Esophagus squamous epithelium (tissue), 4 donors: ENCODE data around the gene DHRS13.

Experiments
- POLR2A ChIP-seq, 4 donors: fragments of 450-650 bp; IDR thresholded peaks; one replicate each; pipeline ENCODE4 v1.6.1; 2017; ENCODE audit warnings: antibody characterized with exemption in 4 of 4, mild to moderate bottlenecking in 4 of 4, moderate library complexity in 3 of 4
- TF ChIP-seq, protein P1 (sequence below), 6 experiments: fragments of 450-650 bp in 4 of 6; fragments of 200-600 bp in 2 of 6; sonication (generic) in 2 of 6; IDR thresholded peaks; one replicate each; pipeline ENCODE4 v1.5.1; 2016 to 2019; ENCODE audit warnings: antibody characterized with exemption in 6 of 6, mild to moderate bottlenecking in 4 of 6, moderate library complexity in 4 of 6

DNA sequence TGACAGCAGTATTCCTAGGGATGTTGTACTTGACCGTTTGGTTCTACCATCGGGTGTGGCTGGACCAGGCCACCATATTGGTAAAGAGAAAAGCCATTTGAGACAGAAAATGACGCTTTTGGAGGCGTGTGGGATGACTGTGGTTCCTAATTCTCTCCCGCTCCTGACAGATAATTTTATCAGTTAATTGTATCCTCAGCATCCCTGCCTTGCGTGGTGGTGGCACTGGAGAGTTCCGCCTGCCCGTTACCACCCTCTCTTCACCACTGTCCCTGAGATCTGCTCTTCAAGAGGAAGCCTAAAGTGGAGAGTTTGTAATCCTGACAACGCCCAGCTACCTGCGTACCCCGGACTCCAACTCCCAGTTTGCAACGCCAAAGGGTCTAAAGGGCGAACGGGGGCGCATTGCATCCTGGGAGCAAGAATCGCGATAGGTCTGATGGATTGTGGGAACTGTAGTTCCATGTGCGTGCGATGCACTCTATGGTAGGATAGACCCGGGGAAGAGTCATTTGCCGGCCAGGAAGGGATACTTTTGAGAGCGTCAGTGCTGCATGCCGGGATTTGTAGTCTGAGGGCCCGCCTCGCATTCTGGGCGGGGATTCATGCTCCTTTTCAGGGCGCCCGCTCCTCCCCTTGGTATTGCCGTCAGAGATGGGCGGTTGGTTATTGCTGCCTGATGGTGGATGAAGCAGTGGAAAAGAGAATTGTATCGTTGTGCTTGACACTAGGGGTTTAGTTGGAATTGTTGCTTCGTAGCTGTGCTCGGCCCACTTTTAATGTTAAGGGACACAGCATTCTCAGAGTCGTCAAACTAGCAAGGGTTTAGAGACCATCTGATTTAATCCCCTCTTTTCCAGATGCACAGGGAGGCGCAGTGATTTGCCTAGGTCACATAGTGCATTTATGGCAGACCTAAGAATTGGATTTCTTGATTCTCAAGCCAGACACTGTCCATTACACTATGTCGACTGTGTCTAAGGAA is 49.4 kb upstream of the DHRS13 start:
- TF ChIP-seq, protein P1, sequence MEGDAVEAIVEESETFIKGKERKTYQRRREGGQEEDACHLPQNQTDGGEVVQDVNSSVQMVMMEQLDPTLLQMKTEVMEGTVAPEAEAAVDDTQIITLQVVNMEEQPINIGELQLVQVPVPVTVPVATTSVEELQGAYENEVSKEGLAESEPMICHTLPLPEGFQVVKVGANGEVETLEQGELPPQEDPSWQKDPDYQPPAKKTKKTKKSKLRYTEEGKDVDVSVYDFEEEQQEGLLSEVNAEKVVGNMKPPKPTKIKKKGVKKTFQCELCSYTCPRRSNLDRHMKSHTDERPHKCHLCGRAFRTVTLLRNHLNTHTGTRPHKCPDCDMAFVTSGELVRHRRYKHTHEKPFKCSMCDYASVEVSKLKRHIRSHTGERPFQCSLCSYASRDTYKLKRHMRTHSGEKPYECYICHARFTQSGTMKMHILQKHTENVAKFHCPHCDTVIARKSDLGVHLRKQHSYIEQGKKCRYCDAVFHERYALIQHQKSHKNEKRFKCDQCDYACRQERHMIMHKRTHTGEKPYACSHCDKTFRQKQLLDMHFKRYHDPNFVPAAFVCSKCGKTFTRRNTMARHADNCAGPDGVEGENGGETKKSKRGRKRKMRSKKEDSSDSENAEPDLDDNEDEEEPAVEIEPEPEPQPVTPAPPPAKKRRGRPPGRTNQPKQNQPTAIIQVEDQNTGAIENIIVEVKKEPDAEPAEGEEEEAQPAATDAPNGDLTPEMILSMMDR (IDR thresholded peaks at IDR 0.05), result peak in 1 of 6 experiments; percentile 21
- peak in 1 of 4 donors; percentile 67 for TF ChIP-seq POLR2A (IDR thresholded peaks at IDR 0.05)
